ENCODE results near the gene MAGI3.

Gene MAGI3

GRCh38 chr1:113676524-113676923 is 286.2 kb downstream of the MAGI3 start:
- TF ChIP-seq CTCF (conservative IDR thresholded peaks at IDR 0.05; ENCODE audit: low read depth, low read length), result no peak
- DNase-seq (ENCODE audit: low read depth), result no peak
- no peak overlapping the region for H3K4me3 ChIP-seq (ENCODE audit: low read length)

GRCh38 chr1:113677250-113678158 is 287.2 kb downstream of the MAGI3 start:
- TF ChIP-seq CTCF (conservative IDR thresholded peaks at IDR 0.05; ENCODE audit: low read depth, low read length), result peak; percentile 47
- DNase-seq (ENCODE audit: low read depth), result peak; percentile 43
- H3K4me3 ChIP-seq (ENCODE audit: low read length), result no peak overlapping the region

GRCh38 chr1:113678159-113678469 is 287.8 kb downstream of the MAGI3 start:
- no peak for TF ChIP-seq CTCF (conservative IDR thresholded peaks at IDR 0.05; ENCODE audit: low read depth, low read length)
- no peak overlapping the region for H3K4me3 ChIP-seq (ENCODE audit: low read length)
- DNase-seq (ENCODE audit: low read depth), result no peak

- TF ChIP-seq CTCF (conservative IDR thresholded peaks at IDR 0.05; ENCODE audit: low read depth, low read length), result no peak
These were observed 291.5 kb downstream of the MAGI3 start for GRCh38 chr1:113681596-113682337.

GRCh38 chr1:113683384-113684152 is 293.3 kb downstream of the MAGI3 start:
- TF ChIP-seq CTCF (conservative IDR thresholded peaks at IDR 0.05; ENCODE audit: low read depth, low read length), result no peak
- no peak for DNase-seq (ENCODE audit: low read depth)
- H3K4me3 ChIP-seq (ENCODE audit: low read length), result no peak overlapping the region

More at GRCh38 chr1:113681596-113682337, 291.5 kb downstream of the MAGI3 start:
- DNase-seq (ENCODE audit: low read depth), result no peak
- H3K4me3 ChIP-seq (ENCODE audit: low read length), result no peak overlapping the region

GRCh38 chr1:113684153-113684541 is 293.8 kb downstream of the MAGI3 start:
- TF ChIP-seq CTCF (conservative IDR thresholded peaks at IDR 0.05; ENCODE audit: low read depth, low read length), result no peak
- no peak for DNase-seq (ENCODE audit: low read depth)
- H3K4me3 ChIP-seq (ENCODE audit: low read length), result no peak overlapping the region
